Occipital lobe (tissue), 2 donors: ENCODE results near the gene DIS3L2. TPM values are rescaled to one million over a fixed set of nuclear protein-coding genes. Genes with fewer than 3 reads are reported as not detected.

ENCODE experiments used
- DNase-seq: peaks from one replicate; lab custom pipeline; 2025; lab: John Stamatoyannopoulos, UW
- total RNA-seq: library from RNA; depleted of rRNA; stranded (reverse); fragments of >200 nt; gene quantifications from one replicate; pipeline ENCODE4 v1.2.3, GENCODE V29; 2014

Gene DIS3L2
- total RNA-seq, 1 donor from 2014 or later, result 37.6 TPM

- DNase-seq, result no peak
Measured at GRCh38 chr2:232255033-232255432, 293.5 kb downstream of the DIS3L2 start.

GRCh38 chr2:232260075-232260474 lies 298.6 kb downstream of the DIS3L2 start:
- DNase-seq, result no peak

GRCh38 chr2:232261776-232262175 lies 300.3 kb downstream of the DIS3L2 start:
- no peak for DNase-seq

GRCh38 chr2:232263295-232263694 lies 301.8 kb downstream of the DIS3L2 start:
- no peak for DNase-seq

- DNase-seq, result no peak
Measured at GRCh38 chr2:232264081-232264480, 302.6 kb downstream of the DIS3L2 start.

- DNase-seq, result no peak
Measured at GRCh38 chr2:232265329-232265728, 303.8 kb downstream of the DIS3L2 start.

GRCh38 chr2:232268636-232269165 lies 307.2 kb downstream of the DIS3L2 start:
- no peak for DNase-seq

GRCh38 chr2:232269867-232270266 lies 308.4 kb downstream of the DIS3L2 start:
- DNase-seq, result no peak

- no peak for DNase-seq
Measured at GRCh38 chr2:232273903-232274643, 312.6 kb downstream of the DIS3L2 start.

- no peak for DNase-seq
Measured at GRCh38 chr2:232275670-232276069, 314.2 kb downstream of the DIS3L2 start.

- DNase-seq, result no peak
Measured at GRCh38 chr2:232276084-232276732, 314.7 kb downstream of the DIS3L2 start.

GRCh38 chr2:232276733-232277313 lies 315.3 kb downstream of the DIS3L2 start:
- no peak for DNase-seq

GRCh38 chr2:232278534-232278933 lies 317.0 kb downstream of the DIS3L2 start:
- DNase-seq, result no peak

- no peak for DNase-seq
Measured at GRCh38 chr2:232280341-232280740, 318.8 kb downstream of the DIS3L2 start.

- no peak for DNase-seq
Measured at GRCh38 chr2:232281858-232282507, 320.5 kb downstream of the DIS3L2 start.

- no peak for DNase-seq
Measured at GRCh38 chr2:232282508-232283055, 321.1 kb downstream of the DIS3L2 start.

- no peak for DNase-seq
Measured at GRCh38 chr2:232286001-232286868, 324.7 kb downstream of the DIS3L2 start.

- no peak for DNase-seq
Measured at GRCh38 chr2:232287316-232287715, 325.8 kb downstream of the DIS3L2 start.

GRCh38 chr2:232288489-232289030 lies 327.0 kb downstream of the DIS3L2 start:
- no peak for DNase-seq

GRCh38 chr2:232290668-232291067 lies 329.2 kb downstream of the DIS3L2 start:
- no peak for DNase-seq
